Activated T-cell treated with anti-CD3 and anti-CD28 coated beads, Interleukin-2, amount 50 U/mL, for 24 hours (primary cell): ENCODE data around the gene ZC2HC1B.
A peak's percentile ranks its signal among the peaks of the same experiment; 100 is the strongest.
"Not testable (repeated sequence)": the region's sequence is repeated elsewhere in the genome, so short reads cannot be mapped to it uniquely, and the experiment has no call there.

ENCODE experiments used
- DNase-seq: peaks from one replicate; pipeline ENCODE4 v3.0.0-alpha.2; 2020
- H3K27ac Mint-ChIP-seq: 2 replicates; pipeline ENCODE4 v1.8.0; 2020; ENCODE audit warnings: mild to moderate bottlenecking, mixed read lengths
- H3K27me3 Mint-ChIP-seq: 2 replicates; pipeline ENCODE4 v1.8.0; 2020; ENCODE audit warnings: mixed read lengths
- H3K36me3 Mint-ChIP-seq: 2 replicates; pipeline ENCODE4 v1.8.0; 2020; ENCODE audit warnings: low read depth, mixed read lengths
- H3K4me1 Mint-ChIP-seq: 2 replicates; pipeline ENCODE4 v1.8.0; 2020; ENCODE audit warnings: low read depth, mixed read lengths
- H3K4me3 Mint-ChIP-seq: 2 replicates; pipeline ENCODE4 v1.8.0; 2020; ENCODE audit warnings: mild to moderate bottlenecking, moderate library complexity, mixed read lengths
- H3K9me3 Mint-ChIP-seq: 2 replicates; pipeline ENCODE4 v1.8.0; 2020; ENCODE audit warnings: mixed read lengths

ZC2HC1B gene

GRCh38 chr6:143882401-143882930 lies 18.2 kb downstream of the ZC2HC1B start:
- Mint-ChIP-seq H3K27ac (no peak overlapping the region), H3K4me3 (no peak overlapping the region), H3K27me3 (no peaks in the 10 kb centered on the region), H3K9me3 (peaks cover 6% of the 10 kb centered on the region), H3K4me1 (peaks cover 5% of the 10 kb centered on the region), H3K36me3 (no peaks in the 10 kb centered on the region)
- no peak for DNase-seq

- H3K9me3 Mint-ChIP-seq = no peaks in the 10 kb centered on the region
These were observed 20.1 kb downstream of the ZC2HC1B start for GRCh38 chr6:143884216-143884900.

GRCh38 chr6:143885116-143885515 lies 20.8 kb downstream of the ZC2HC1B start:
- H3K27me3 Mint-ChIP-seq = no peaks in the 10 kb centered on the region

More at GRCh38 chr6:143884216-143884900, 20.1 kb downstream of the ZC2HC1B start:
- no peak for DNase-seq
- H3K27ac Mint-ChIP-seq = no peak overlapping the region
- H3K36me3 Mint-ChIP-seq = no peaks in the 10 kb centered on the region
- H3K4me1 Mint-ChIP-seq = no peaks in the 10 kb centered on the region
- no peaks in the 10 kb centered on the region for H3K27me3 Mint-ChIP-seq
- no peak overlapping the region for H3K4me3 Mint-ChIP-seq

GRCh38 chr6:143894655-143895054 lies 30.4 kb downstream of the ZC2HC1B start:
- no peak overlapping the region for H3K27ac Mint-ChIP-seq
- no peak for DNase-seq
- no peak overlapping the region for H3K4me3 Mint-ChIP-seq
- H3K9me3 Mint-ChIP-seq = no peaks in the 10 kb centered on the region
- no peaks in the 10 kb centered on the region for H3K4me1 Mint-ChIP-seq
- no peaks in the 10 kb centered on the region for H3K27me3 Mint-ChIP-seq
- H3K36me3 Mint-ChIP-seq = no peaks in the 10 kb centered on the region

More at GRCh38 chr6:143885116-143885515, 20.8 kb downstream of the ZC2HC1B start:
- Mint-ChIP-seq H3K4me3 (no peak overlapping the region), H3K36me3 (no peaks in the 10 kb centered on the region), H3K27ac (no peak overlapping the region), H3K9me3 (no peaks in the 10 kb centered on the region), H3K4me1 (no peaks in the 10 kb centered on the region)
- no peak for DNase-seq

GRCh38 chr6:143896126-143896860 lies 32.0 kb downstream of the ZC2HC1B start:
- Mint-ChIP-seq H3K9me3 (no peaks in the 10 kb centered on the region), H3K4me3 (no peak overlapping the region), H3K4me1 (no peaks in the 10 kb centered on the region), H3K27me3 (no peaks in the 10 kb centered on the region), H3K36me3 (no peaks in the 10 kb centered on the region), H3K27ac (no peak overlapping the region)
- no peak for DNase-seq

- Mint-ChIP-seq H3K4me1 (peaks cover 13% of the 10 kb centered on the region), H3K27ac (no peak overlapping the region), H3K36me3 (no peaks in the 10 kb centered on the region), H3K27me3 (no peaks in the 10 kb centered on the region), H3K4me3 (no peak overlapping the region), H3K9me3 (no peaks in the 10 kb centered on the region)
- no peak for DNase-seq
These were observed 36.1 kb downstream of the ZC2HC1B start for GRCh38 chr6:143900358-143900757.

- no peaks in the 10 kb centered on the region for H3K36me3 Mint-ChIP-seq
- H3K9me3 Mint-ChIP-seq = no peaks in the 10 kb centered on the region
- peak overlapping the region; percentile 38 for H3K27ac Mint-ChIP-seq
- no peak overlapping the region for H3K4me3 Mint-ChIP-seq
- H3K4me1 Mint-ChIP-seq = peaks cover 13% of the 10 kb centered on the region
- no peaks in the 10 kb centered on the region for H3K27me3 Mint-ChIP-seq
- no peak for DNase-seq
These were observed 37.8 kb downstream of the ZC2HC1B start for GRCh38 chr6:143901885-143902750.

- Mint-ChIP-seq H3K27me3 (no peaks in the 10 kb centered on the region), H3K9me3 (no peaks in the 10 kb centered on the region), H3K27ac (no peak overlapping the region), H3K4me3 (no peak overlapping the region), H3K36me3 (no peaks in the 10 kb centered on the region), H3K4me1 (peaks cover 13% of the 10 kb centered on the region)
- DNase-seq = no peak
These were observed 38.6 kb downstream of the ZC2HC1B start for GRCh38 chr6:143902827-143903226.

- Mint-ChIP-seq H3K27ac (no peak overlapping the region), H3K4me3 (no peak overlapping the region), H3K4me1 (no peaks in the 10 kb centered on the region), H3K36me3 (no peaks in the 10 kb centered on the region), H3K27me3 (no peaks in the 10 kb centered on the region), H3K9me3 (peaks cover 20% of the 10 kb centered on the region)
- DNase-seq = no peak
These were observed 46.8 kb downstream of the ZC2HC1B start for GRCh38 chr6:143911028-143911427.

GRCh38 chr6:143912671-143913070 lies 48.4 kb downstream of the ZC2HC1B start:
- peaks cover 22% of the 10 kb centered on the region for H3K9me3 Mint-ChIP-seq
- no peaks in the 10 kb centered on the region for H3K4me1 Mint-ChIP-seq
- no peaks in the 10 kb centered on the region for H3K27me3 Mint-ChIP-seq
- H3K4me3 Mint-ChIP-seq = no peak overlapping the region
- H3K36me3 Mint-ChIP-seq = no peaks in the 10 kb centered on the region
- DNase-seq = no peak
- no peak overlapping the region for H3K27ac Mint-ChIP-seq

GRCh38 chr6:143917026-143917425 lies 52.8 kb downstream of the ZC2HC1B start:
- H3K9me3 Mint-ChIP-seq = peaks cover 18% of the 10 kb centered on the region
- not testable (repeated sequence) for DNase-seq, H3K36me3 Mint-ChIP-seq, H3K27me3 Mint-ChIP-seq, H3K27ac Mint-ChIP-seq, H3K4me3 Mint-ChIP-seq, H3K4me1 Mint-ChIP-seq

- no peak for DNase-seq
- Mint-ChIP-seq H3K27me3 (no peaks in the 10 kb centered on the region), H3K4me3 (no peak overlapping the region), H3K27ac (no peak overlapping the region), H3K4me1 (no peaks in the 10 kb centered on the region), H3K36me3 (peaks cover 3% of the 10 kb centered on the region), H3K9me3 (peaks cover 20% of the 10 kb centered on the region)
These were observed 64.6 kb downstream of the ZC2HC1B start for GRCh38 chr6:143928853-143929252.

GRCh38 chr6:143929975-143930374 lies 65.7 kb downstream of the ZC2HC1B start:
- Mint-ChIP-seq H3K36me3 (peaks cover 3% of the 10 kb centered on the region), H3K27me3 (no peaks in the 10 kb centered on the region), H3K27ac (no peak overlapping the region), H3K9me3 (peaks cover 20% of the 10 kb centered on the region), H3K4me3 (no peak overlapping the region), H3K4me1 (no peaks in the 10 kb centered on the region)
- DNase-seq = no peak

GRCh38 chr6:143934331-143934730 lies 70.1 kb downstream of the ZC2HC1B start:
- peaks cover 4% of the 10 kb centered on the region for H3K27me3 Mint-ChIP-seq
- DNase-seq = no peak
- H3K4me1 Mint-ChIP-seq = peaks cover 3% of the 10 kb centered on the region
- peaks cover 3% of the 10 kb centered on the region for H3K36me3 Mint-ChIP-seq
- peaks cover 18% of the 10 kb centered on the region for H3K9me3 Mint-ChIP-seq
- no peak overlapping the region for H3K27ac Mint-ChIP-seq
- no peak overlapping the region for H3K4me3 Mint-ChIP-seq
